ENCODE results near the gene SAP30BP. TPM values are rescaled to one million over a fixed set of nuclear protein-coding genes. Genes with fewer than 3 reads are reported as not detected.

SAP30BP gene
- total RNA-seq, 4 donors from 2014 or later, result 58.0 to 78.9 (median 61.7) TPM

DNA sequence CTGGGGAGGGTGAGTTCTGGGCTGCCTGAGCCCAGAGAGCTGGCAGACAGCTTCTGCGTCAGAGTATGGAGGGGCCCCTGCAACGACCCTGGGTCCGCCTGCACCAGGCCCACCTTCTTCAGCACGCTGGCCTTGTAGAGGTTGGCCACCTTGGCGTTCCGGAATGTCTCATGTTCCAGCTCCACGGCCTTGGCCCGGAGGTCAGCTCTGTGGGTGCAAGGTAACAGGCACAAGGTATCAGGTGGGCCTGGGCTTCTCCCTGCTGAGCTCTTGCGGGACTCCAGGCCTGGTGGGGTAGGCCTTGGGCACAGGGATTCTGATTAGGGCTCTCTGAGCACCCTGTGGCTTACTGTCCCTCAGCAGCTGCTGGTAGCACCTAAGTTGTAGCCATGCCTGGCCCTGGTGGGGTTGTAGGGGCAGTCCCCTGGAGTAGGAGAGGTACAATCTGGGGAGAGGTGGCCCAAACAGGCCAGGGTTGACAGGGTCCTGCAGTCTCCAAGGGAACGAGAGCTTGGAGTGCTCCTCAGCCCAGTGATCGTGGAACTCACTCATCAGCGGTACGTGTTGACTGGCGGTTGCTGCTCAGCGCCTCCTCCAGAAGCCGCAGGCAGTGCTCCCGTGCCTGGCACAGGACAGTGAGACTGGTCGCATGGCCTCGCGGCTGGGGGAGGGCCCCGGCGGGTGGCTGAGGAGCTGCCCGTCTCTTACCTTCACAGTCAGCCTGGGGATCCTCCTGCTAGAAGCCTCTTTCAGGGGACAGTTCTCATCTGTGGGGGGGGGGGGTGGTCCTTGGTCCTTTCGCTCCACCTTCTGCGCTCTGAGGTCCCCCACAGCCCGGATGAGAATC lies 36.8 kb upstream of the SAP30BP start:
- no peak for TF ChIP-seq CTCF (IDR thresholded peaks at IDR 0.05; ENCODE audit: low read depth)

GRCh38 chr17:75631353-75631752 lies 35.8 kb upstream of the SAP30BP start:
- no peak for TF ChIP-seq CTCF (IDR thresholded peaks at IDR 0.05; ENCODE audit: low read depth)

DNA sequence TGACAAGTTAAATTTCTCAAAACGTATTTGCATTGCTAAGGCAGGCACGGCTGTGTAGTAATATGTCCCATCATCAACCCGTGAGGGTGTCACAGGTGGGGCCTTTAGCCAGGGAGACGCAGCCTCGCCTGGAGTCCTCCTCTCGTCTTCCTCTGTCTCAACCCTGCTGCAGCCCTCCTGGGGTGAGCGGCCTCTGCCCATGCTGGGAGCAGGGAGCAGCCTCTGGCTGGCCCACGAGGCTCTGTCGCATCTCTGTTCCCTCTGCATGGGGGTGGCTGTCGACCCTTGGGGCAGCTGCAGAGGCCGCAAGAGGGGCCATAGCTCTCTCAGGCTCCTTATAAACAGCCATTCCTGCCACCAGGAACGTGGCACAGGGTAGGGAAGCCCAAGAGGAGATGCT lies 34.7 kb upstream of the SAP30BP start:
- no peak for TF ChIP-seq CTCF (IDR thresholded peaks at IDR 0.05; ENCODE audit: low read depth)

- no peak for TF ChIP-seq CTCF (IDR thresholded peaks at IDR 0.05; ENCODE audit: low read depth)
Observed at GRCh38 chr17:75632863-75633485, 34.2 kb upstream of the SAP30BP start, which contains the start of gene SMIM5. SMIM5 (plus strand) TSS chr17:75633434; CDS start chr17:75640202, 6,768 bp downstream.

DNA sequence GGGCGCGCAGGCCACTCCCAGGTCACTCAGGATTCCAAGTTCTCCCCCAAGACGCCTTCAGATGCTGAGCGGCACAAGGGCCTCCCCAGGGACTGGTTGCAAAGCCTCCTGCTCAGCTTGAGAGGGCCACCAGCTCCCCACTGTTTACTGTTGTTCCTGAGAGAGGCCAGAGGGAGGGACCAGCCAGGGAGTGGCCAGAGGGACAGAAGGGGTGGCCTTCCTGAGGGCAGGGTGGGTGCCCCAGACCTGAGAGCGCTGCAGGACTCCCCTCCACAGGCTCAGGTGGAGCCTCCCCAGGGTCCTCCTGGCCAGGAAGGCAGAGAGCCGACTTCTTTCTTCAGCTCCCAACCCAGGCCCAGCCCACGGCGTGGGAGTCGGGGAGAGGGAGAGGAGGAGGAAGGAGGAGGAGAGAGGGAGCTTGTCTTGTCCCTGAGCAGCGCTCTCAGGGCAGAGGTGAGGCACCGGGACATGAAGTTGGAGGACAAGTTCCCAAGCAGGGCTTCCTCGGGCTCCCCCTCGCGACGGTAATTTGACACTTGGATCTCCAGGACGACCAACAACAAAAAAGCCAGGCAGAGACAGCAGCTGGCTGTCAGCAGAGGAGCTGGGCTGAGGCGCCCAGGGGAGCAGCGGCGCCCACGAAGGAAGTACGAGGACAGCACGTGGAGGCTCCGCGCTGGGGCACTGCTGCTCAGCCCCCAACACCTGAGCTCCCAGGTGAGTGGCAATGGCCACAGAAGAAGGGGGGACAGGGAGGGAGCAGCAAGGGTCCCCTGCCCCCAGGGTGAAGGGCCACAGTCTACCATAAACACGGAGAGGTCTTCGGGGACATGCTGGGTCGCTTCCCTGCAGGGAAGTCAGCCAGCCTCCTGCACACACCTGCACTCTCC lies 33.4 kb upstream of the SAP30BP start:
- TF ChIP-seq CTCF (IDR thresholded peaks at IDR 0.05; ENCODE audit: low read depth), result no peak

DNA sequence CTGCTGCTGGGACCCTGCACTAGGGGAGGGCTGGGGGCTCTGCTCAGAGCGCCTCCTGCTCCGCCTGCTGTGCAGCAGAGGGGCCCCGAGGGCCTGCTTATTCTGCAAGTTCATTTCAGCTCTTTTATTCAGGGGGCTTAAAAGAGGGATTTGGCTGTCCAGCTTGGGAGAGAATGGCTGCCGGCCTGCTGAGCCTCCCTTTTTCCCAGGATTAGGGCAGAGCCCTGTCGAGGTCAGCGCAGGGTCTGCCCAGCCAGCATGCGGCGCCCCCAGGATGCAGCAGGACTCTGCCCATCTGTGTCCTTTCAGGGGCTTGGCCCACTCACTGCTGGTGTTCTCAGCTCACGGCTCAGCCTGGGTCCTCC lies 32.8 kb upstream of the SAP30BP start:
- TF ChIP-seq CTCF (IDR thresholded peaks at IDR 0.05; ENCODE audit: low read depth), result no peak
